NCI-H2081 treated with DMSO at 0.1 percent for 48 hours (cell line): ENCODE measurements around the gene OTUB1.
"Not testable (repeated sequence)": the region's sequence is repeated elsewhere in the genome, so short reads cannot be mapped to it uniquely, and the experiment has no call there.

Source experiments
- DNase-seq: peaks from one replicate; lab custom pipeline; 2025; lab: John Stamatoyannopoulos, UW

The OTUB1 gene

GRCh38 chr11:63986156-63986931 is at the start of gene OTUB1:
OTUB1 (plus strand) TSS chr11:63986438; CDS start chr11:63986457, 19 bp downstream.
- DNase-seq, result peak; percentile 80

GRCh38 chr11:63937713-63938478 is 48.3 kb upstream of the OTUB1 start:
- no peak for DNase-seq

- peak; percentile 77 for DNase-seq
Observed at GRCh38 chr11:63938479-63939396, 47.5 kb upstream of the OTUB1 start, which contains the start of gene NAA40. NAA40 (plus strand) TSS chr11:63939002; CDS start chr11:63939097, 95 bp downstream.

DNA sequence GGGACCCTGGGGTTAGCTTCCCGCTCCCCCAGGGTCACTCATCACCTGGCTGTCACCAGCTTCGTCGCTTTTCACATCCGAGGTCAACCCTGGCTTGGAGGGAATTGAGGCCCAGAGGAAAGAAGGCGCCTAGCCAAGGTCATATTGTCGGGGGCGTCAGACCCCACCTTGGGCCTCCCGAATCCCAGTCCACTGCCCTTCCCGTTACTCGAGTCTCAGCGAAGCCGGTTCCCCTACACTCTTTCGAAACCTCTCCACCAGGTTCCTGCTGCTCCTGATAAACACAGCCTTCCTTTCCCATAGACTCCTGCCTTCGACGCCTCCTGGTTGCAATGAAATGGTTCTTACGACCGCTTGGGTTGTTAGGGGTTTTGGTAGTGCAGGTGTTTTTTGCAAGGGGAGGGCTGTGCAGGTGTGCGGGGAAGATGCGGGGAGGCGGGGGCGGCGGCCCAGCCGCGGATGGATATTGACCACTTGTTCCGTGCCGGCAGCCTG is 46.8 kb upstream of the OTUB1 start:
- no peak for DNase-seq

- DNase-seq, result no peak
Observed at GRCh38 chr11:63940786-63941185, 45.5 kb upstream of the OTUB1 start.

GRCh38 chr11:63941901-63942300 is 44.3 kb upstream of the OTUB1 start:
- DNase-seq, result no peak

DNA sequence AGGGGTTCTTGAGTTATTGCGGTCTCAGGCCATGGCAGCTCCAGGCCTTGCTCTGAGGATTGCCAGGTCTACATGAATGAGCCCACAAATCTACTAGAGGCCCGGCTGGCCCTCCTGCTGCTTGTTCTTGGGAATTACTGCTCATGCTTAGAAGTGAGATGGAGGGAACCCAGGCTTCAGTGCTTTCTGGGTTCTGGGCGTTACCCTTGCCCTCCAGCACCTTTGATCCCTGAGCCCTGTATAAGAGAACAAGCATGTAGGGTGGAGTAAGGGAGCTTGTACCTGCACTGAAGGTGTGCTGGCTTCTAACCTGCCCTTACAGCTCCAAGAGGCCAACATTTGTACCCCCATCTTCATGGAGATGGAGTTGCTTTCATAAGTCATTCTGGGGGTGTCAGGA is 43.4 kb upstream of the OTUB1 start:
- no peak for DNase-seq

GRCh38 chr11:63944987-63945386 is 41.3 kb upstream of the OTUB1 start:
- DNase-seq, result no peak

DNA sequence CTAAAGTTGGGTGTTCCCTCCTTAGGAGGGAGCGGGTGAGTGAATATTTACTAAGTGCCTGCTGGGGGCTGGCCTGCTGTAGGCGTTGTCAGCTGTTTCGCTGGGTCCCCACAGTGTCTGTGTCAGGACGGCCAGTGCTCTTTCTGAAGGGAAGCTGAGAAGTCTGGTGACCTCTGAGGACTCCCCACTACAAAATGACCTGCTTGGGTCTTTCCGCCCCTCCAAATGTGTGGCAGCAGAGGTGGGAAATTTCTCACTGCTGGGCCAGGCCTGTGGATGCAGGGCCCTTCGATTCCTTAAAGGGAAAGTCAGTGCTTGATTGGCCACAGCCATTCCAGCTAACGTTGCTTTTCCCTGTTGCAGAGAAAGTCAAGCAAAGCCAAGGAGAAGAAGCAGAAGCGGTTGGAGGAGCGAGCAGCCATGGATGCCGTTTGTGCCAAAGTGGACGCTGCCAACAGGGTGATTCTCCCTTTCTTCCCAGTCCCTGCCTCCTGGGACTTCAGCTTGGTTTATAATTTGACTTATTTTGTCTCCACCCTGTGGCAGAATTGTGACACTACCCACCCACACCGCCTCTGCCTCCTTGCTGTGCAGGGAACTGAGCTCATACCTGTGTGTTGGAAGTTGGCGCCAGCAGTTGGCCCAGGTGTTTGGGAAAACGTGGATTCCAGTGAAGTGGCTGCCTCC is 40.6 kb upstream of the OTUB1 start:
- DNase-seq, result no peak

- no peak for DNase-seq
Observed at GRCh38 chr11:63951779-63952536, 34.3 kb upstream of the OTUB1 start.

DNA sequence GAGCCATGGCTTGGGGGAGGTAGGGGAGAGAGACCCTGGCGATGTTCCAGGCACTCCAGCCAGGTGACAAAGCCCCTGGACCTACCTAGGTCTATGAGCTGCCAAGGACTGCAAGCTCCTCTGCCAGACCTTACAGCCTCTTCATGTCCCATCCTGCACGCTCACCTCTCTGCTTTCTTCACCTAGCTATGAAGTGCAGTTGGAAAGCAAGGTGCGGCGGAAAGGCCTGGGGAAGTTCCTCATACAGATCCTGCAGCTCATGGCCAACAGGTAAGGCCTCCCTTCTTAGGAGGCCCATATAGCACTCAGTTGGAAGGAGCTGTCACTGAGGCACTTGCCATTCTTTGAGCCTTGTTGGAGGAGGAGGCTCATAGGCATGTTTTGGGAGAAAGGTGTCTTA is 33.7 kb upstream of the OTUB1 start:
- DNase-seq, result no peak

GRCh38 chr11:63958008-63958407 is 28.2 kb upstream of the OTUB1 start:
- no peak for DNase-seq

- no peak for DNase-seq
Observed at GRCh38 chr11:63961608-63962412, 24.4 kb upstream of the OTUB1 start.

DNA sequence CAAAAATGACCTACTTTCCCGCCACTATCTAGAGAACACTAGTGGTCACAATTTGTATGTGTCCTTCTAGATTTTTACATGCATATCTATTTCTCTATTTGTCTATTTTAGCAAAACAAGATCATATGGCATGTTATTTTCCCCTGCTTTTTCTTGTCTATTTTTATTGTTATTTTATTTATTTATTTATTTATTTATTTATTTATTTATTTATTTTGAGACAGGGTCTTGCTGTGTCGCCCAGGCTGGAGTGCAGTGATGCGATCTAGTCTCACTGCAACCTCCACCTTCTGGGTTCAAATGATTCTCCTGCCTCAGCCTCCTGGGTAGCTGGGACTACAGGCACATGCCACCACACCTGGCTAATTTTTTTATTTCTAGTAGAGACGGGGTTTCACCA is 22.3 kb upstream of the OTUB1 start:
- not testable (repeated sequence) for DNase-seq

DNA sequence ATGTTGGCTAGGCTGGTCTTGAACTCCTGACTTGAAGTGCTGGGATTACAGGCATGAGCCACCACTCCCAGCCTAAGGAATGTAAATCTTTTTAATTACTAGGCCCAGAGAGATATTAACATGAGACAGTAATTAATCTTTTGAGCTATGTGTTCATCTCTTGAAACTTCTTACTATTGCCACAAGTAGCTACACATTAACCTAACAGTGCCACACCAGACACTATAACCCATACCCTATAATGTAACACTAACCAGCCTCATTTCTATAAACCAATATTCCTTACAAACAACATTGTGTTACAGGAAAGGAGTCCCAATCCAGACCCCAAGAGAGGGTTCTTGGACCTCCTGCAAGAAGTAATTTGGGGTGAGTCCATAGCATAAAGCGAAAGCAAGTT is 19.8 kb upstream of the OTUB1 start:
- DNase-seq, result no peak

DNA sequence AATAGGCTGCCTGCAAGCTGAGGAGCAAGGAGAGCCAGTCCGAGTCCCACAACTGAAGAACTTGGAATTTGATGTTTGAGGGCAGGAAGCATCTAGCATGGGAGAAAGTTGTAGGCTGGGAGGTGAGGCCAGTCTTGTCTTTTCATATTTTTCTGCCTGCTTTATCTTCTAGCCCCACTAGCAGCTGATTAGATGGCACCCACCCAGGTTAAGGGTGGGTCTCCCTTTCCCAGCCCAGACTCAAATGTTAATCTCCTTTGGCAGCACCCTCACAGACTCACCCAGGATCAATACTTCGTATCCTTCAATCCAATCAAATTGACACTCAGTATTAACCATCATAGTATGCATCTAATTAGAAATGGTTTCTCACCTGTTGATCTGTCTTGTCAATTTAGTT is 16.8 kb upstream of the OTUB1 start:
- DNase-seq, result no peak

GRCh38 chr11:63970902-63971301 is 15.3 kb upstream of the OTUB1 start:
- no peak for DNase-seq

DNA sequence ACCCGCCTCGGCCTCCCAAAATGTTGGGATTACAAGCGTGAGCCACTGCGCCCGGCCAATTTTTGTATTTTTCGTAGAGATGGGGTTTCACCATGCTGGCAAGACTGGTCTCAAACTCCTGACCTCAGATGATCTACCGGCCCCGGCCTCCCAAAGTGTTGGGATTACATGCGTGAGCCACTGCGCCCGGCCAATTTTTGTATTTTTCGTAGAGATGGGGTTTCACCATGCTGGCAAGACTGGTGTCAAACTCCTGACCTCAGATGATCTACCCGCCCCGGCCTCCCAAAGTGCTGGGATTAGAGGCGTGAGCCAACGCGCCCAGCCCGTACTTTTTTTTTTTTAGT is 12.4 kb upstream of the OTUB1 start:
- DNase-seq, result not testable (repeated sequence)

DNA sequence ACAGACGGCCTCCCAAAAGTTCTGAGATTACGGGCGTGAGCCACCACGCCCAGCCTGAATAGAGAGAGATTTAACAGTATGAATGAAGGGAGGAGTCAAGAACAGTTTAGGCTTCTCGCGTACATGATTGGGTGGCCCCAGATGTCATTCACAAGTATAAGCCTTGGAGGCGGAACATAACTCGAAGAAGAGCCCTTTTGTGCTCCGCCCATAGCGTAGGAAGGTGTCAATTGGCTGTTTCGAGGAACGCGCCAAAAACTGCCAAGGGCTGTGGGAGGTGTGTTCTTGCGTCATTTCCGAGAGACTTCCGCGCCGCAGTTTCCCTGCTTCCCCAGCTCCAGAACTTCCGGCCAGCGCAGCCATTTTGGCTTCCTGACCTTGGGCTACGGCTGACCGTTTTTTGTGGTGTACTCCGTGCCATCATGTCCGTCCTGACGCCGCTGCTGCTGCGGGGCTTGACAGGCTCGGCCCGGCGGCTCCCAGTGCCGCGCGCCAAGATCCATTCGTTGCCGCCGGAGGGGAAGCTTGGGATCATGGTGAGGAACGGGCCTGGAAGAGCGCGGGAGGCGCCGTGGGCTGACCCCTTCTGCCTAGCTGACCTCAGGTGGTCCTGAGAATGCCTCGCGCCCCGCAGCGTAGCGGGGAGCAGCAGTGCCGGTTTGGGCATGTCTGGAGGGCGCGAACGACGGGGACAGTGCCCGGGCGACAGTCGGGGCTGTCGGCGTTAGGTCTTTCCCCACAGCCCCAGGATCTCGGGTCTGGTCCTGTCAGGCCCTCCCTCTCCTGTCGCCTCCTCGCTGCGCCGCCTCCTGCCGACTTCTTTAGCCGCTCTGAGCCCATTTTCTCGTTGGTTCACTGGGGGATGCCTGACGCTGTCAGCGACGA is 11.7 kb upstream of the OTUB1 start, which contains the start of gene COX8A:
TSS of gene COX8A (plus strand) at position 362 of the 885 bp plus-strand sequence. CDS start at position 423, 61 bp downstream.
- DNase-seq, result peak; percentile 98
